Measurements from ENCODE around the gene ATP9A.

ATP9A gene

DNA sequence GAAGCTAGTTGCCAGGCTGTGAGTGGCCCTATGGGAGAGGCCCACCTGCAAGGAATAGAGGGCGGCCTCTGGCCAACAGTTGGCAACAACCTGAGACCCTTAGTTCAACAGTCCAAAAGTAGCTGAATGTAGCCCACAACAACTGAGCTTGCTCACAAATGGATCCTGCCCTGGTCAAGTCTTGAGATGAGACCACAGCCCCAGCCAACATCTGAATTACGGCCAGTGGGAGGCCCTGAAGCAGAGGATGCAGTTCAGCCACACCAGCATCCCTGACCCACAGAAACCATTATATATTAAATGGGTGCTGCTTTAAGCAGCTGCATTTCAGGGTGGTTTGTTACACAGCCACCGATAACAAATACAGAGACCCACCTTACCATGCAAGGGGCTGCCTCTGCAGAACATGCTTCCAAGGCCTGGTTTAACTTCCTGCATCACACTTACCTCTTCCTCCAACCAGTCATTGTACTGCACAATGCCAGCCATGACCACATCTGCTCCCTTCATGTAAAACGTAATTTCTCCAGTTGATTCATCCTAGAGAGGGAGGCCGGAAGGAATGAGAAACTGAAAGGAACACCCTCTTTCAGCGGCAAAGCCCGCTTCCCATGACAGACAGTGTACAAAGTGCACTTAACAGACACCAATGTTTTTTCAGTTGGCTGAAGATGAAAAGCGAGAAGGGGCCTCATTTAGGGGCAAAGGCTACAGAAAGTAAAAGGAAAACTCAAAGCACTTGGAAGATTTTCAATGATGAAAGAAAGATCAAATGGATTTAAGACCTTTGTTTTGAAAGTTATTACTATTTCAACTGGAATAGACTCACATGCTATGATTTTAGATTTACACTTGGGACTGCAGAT is 139.4 kb downstream of the ATP9A start:
- DNase-seq (ENCODE audit: low spot score): no peak

DNA sequence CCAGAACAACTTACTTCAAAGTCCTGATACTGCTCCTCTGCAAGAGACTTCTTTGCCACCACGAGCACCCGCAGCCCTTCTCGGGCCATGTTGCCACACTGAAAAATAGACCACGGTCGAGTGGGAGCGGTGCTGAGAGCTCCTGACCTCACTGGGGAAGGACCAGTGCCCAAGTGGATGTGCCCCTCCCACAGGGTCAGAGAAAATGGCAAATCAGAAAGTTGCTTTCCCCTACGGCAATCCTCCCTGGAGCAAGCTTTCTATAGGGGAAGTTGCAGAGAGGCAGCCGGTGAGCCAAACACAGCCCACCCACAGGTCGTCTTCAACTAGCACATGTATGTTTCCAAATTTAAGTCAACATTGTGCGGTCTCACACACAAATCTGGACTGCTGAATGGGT is 140.6 kb downstream of the ATP9A start:
- no peak for DNase-seq (ENCODE audit: low spot score)

DNA sequence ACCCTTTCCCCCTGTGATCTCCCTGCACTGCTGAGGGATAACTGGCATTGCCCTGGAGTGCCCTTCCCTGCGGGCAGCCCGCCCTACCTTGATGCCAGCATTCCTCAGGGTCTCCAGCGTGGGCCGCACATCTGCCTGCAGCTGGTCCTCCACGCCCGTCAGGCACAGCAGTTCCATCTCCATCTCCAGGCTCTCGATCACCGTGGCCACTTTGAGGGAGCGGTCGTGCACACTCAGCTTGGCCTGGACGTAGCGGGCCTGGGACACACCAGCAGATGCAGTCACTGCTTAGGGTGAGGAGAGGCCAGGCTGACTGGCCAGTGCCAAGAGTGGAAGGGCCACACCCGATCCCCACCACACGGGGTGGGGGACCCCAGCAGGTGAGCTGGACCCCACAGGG is 143.1 kb downstream of the ATP9A start:
- no peak for DNase-seq (ENCODE audit: low spot score)

DNA sequence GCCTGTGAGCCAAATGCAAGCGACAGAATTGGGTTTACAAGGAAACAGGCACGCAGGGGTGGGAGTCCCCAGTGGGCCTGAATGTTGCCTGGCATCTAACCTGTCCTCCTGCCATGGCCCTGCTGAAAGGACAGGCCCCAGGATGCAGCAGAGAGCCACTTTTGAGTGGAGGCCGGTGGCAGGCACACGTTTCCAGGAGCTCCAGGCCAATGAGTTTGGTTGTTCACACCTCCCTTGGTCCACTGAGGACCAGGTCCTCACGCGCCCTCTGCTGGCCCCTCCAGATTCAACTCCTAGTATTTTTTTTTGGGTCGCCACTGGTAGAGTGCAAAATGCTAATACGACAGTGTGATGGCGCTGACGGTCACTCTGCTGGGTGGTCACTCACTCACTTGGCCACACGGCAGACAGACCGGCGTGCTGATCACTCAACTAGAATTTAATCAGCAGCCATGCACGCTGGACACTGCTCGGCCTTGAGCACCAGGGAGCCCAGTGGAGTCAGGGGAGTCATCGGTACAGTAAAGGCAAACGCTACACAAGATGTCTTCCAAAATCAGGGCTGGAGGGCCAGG is 143.9 kb downstream of the ATP9A start:
- peak; percentile 75 for DNase-seq (ENCODE audit: low spot score)

DNA sequence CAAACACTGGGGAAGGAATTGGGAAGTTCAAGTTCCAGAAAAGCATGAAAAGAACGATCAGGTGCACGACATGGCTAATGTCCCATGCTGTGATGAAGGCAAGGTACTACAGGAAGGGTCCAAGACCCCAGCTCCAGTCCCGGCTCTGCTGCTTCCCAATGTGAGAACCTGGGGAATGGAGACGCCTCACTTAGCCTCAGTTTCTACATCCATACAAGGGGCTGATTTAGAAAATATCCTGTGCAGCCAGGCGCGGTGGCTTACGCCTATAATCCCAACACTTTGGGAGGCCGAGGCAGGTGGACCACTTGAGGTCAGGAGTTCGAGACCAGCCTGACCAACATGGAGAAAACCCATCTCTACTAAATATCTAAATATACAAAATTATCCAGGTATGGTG is 144.9 kb downstream of the ATP9A start:
- no peak for DNase-seq (ENCODE audit: low spot score)

DNA sequence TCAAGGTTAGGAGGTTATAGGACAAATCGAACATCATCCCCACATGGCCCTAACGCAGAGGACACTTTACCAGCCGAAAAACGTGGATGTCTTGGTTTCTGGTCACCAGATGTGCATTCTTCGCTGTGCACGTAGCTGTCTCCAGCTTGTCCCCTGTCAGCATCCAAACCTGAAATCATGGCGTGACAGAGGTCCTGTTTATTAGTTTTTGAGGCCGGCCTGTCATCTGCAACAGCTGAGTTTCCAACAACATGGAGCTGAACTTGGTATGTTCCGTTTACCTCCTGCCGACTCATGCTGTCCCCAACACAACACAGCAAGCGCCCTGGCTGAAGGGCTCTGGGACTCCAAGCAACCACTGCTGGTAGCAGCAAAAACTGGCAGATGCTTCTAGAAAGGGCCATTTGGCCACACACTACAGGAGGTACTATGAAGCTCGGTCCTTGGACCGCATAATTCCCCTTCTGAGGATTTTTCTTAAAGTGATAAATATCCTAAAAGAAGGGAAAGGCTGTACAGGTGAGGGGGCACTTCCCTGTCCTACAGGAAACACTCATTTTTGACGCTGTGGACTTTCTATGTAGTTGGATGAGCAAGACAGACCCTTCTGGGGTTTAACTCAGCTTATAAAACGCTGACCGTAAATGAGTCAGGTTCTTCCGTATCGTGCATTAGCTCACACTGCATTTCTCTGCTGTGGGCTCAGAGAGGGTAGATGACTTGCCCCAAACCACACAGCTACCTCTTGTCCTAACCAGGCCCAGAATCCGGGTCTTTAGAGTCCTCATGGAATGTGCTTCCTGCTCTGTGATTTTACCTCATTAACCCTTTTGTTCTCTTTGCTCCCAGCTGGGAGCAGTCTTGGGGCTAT is 146.0 kb downstream of the ATP9A start:
- DNase-seq (ENCODE audit: low spot score): no peak

DNA sequence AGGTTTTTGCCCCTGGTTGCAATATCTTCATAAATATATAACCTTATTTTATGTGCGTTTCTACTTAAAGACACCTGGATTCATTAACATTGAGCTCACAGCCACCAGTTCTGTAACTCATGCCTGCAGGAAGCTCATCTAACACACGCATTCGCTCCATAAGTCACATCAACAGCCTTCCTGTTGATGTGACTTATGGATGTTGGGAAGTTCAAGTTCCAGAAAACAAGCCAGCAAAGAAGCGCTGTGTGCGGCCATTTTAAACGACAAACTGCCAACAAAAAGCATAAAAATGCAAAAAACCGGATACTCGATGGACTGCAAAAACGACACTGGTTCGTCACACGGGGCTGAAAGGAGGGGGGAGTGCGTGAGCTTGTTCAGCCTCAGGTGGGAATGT is 147.8 kb downstream of the ATP9A start:
- no peak for DNase-seq (ENCODE audit: low spot score)

DNA sequence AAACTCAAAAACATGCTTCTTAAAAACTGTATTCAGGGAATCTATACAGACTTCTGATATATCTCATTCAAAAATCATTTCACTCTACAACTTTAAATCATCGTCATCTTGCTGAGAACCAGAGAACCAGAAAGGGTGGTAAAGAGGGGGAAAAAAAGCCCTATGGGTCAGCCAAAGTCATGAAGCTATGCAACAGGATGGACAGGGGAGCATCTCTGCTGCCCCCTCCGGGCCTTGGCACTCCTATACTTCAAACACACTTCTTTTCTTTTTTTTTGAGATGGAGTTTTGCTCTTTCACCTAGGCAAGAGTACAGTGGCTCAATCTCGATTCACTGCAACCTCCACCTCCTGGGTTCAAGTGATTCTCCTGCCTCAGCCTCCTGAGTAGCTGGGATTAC is 152.1 kb downstream of the ATP9A start:
- no peak for DNase-seq (ENCODE audit: low spot score)

DNA sequence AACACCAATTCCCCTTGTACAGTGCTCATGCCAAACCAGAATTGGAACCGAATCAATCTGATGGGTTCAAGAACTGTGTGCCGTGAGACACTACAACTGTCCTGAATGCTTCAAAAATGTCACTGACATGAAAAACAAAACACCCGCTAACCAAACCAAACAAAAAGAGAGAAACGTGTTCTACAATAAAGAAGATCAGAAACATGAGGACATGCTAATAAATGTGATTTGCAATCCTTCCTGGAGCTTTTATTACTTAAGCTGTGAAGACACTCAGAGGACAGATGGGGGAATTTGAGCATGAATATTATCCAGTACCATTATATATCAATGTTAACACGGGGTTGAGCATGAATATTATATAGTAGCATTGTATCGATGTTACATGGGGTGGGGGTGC is 153.5 kb downstream of the ATP9A start:
- DNase-seq (ENCODE audit: low spot score): no peak

DNA sequence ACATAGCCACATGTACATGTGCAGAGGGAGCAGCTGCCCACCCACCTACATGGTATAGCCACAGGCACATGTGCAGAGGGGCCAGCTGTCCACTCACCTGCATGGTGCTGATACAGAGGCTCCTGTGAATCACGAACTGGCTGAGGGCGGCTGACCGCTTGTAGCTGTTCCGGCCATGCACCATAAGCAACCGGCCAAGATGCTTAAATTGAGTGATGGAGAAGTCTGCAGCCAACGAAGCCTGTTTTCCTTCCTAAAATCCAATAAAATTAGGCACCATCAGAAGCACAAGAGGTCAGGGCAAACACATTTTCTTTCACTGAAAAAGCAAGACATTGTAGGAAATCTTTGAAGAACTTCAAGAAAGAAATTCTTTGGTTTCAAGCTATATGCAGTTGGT is 154.6 kb downstream of the ATP9A start:
- DNase-seq (ENCODE audit: low spot score): no peak

DNA sequence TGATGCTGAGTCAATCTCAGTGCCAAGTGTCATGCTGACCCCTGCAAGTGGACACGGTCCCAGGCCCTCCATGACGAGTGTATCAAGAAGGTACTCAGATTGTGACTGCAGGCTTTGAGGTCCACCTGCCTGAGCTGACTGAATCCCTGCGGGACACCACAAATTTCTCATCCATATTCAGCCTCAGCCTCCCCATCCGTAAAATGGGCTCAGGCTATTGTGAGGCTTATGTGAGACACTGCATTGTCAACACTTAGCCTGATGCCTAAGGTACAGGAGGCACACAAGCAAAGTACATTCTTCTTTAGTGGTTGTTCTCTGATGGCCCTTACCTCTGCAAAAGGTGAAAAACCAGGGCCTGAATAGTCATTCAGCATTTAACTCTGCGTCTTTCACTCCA is 155.3 kb downstream of the ATP9A start:
- no peak for DNase-seq (ENCODE audit: low spot score)

DNA sequence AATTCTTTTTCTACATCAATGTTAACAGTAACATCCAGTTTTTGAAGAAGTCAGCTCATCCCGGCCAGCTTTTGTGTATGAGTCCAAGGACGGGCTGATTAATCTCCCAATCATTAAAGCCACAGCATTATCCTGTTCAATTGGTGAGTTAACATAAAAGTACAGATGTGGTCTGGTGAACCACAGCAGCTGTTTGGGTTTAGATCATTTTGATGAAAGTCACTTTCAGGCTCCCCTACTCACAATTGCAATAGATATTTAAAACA is 156.6 kb downstream of the ATP9A start:
- DNase-seq (ENCODE audit: low spot score): no peak

DNA sequence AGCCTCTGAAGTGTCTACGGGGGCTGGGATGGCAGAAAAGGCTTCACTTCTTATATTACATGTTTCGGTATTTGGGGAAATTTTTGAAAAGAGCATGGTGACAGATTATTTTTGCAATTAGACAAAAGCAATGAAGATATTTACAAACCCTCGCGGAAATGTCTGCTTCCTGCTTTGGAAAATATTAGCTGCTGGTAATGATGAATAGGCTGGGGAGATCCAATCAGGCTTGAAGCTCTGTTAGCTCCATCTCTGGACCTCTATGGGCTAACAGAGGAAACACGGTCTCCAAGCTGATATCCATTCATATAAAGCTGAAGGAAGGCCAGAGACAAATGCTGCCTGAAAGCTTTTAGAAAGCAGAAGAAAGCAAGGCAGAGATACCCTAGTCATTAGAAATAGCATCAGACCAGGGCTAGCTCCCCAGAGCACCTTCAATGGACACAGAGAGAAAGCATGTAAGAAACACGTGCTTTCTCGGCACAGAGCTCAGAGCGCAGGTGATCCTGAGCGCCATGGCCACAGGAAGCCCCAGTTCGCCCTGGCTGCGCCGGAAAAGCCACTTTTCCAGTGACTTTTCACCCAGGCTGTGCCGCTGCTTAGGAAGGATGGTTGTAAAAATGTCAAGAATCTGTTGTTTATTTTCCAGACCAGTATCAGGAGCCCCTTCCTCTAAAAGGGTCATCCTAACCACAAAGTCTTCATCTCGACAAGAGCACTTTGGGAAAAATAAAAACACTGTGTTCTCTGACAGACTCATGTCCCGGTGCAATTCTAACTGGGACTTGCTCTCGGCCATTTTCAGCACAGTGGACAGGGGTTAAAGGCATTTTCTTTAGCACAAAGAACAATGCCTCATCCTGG is 157.2 kb downstream of the ATP9A start:
- no peak for DNase-seq (ENCODE audit: low spot score)

DNA sequence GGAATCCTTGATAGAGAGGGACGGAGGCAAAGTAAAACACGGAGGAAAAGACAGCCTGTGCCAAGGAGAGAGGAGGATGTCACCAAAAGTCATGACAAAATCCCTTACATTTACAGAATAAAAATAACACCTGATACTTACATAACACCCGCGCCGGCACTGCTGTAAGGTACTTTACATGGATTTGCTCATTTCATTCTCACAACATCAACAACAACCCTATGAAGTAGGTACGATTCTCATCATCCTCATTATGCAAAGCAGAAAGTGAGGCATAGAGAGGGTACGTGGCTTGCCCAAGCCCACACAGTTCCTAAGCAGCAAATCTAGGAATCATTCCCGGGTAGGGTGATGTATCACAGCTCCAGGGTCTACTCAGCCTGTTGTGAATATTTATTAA is 158.1 kb downstream of the ATP9A start:
- DNase-seq (ENCODE audit: low spot score): no peak

DNA sequence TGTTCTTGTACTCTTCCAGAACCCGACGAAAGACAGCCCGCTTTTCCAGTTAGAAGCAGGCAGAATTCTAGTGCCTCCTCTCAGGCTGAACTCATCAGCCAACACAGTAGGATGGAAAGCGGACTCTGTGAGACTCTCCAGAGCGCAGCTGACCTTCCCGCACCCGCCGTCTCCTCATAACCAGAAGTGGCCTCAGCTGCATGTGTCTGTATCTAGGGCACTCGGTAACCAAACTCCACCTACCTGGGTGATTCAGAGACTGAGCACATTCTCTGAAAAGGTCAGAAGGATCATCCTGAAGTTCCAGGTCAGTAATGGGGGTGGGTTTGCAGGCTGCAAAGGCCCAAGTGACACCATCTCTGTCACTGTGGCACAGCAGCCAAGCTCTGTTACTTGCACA is 158.9 kb downstream of the ATP9A start:
- no peak for DNase-seq (ENCODE audit: low spot score)

DNA sequence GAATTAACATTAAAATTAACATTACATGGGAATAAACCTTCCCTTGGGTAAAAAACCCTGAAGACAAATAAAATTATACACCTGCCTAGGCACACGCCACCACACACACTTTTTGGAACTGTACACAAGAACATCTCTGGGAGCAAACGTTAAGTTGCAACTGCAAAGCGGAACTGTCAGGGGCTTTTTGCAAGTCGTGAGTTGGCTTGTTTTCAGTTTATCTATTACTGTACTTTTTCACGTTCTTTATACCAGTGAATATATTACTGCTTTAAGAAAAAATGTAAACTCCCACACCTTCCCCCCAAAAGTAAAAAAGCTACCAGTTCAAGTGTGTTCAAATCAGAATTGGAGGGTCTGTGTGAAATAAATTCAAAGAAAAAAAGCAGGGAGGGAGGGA is 160.1 kb downstream of the ATP9A start:
- DNase-seq (ENCODE audit: low spot score): no peak

DNA sequence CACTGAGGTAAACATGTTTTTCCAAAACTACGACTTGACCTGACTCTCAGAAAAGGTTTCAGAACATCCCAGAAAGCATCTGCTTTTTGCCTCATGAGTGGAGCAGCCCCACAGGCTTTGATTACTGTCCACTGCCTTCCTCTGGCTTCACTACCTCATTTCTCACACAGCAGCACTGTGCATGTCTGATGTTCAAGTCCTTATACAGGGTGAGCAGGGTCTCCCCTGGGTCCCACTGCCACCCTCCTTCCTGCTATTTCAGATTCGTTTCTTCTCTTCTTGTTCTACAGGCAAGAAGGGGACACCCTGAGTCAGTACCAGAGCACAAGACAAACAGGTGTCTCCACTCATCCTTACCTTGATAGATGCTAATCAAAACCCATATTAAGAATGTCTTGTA is 161.0 kb downstream of the ATP9A start:
- no peak for DNase-seq (ENCODE audit: low spot score)

DNA sequence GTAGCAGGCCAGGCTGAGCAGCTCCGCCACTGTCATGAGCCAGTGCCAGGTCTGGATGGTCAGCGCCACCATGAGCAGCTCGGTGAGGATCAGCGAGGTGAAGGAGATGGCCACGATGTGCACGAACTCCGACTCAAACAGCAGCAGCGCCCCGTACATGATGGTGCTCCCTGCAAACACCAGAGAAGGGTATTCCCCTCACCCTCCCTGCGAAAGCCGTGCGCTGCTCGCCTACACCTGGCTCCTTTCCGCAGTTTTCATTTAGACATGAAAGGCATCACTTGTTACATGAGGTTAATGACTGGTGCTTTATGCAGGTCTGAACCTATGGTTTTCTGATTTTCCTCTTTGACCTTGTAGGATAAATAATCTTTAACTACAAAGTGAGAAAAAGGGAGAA is 163.3 kb downstream of the ATP9A start:
- DNase-seq (ENCODE audit: low spot score): no peak

DNA sequence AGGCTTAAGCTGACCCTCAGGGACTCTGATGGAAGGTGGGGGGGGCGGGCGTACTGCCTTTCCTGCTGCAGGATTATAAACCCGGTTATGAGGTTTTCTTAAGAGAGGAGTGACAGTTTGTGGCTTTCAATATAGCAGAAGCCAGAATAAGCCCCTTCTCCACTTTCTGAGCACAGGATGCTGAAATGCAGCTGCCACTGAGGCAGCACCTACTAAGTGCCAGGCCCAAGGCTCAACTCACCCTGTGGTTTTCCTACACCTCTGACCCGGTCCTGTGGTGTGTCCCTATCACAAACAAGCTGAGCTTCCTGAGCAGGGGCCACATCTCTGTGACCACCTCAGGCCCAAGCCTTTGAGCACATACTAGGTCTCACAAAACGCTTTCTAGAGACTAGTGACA is 166.1 kb downstream of the ATP9A start:
- no peak for DNase-seq (ENCODE audit: low spot score)

DNA sequence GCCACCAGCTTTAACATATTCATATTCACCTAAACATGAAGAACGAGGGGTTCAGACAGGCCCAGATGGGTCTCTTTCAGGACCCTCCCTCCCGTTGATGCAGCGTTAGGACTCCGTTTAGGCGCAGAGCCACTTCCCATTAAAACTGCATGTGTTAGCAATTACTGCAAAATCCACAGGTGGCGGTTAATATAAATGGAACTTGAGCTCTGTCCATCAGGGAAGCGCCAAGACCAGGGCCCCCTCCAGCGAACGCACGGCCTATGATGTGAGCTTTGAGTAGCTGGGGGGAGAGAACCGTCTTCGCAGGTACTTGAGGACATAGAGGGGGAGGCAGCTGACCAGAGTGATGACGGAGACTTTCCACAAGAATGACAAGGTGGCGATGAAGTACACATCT is 167.2 kb downstream of the ATP9A start:
- DNase-seq (ENCODE audit: low spot score): no peak

DNA sequence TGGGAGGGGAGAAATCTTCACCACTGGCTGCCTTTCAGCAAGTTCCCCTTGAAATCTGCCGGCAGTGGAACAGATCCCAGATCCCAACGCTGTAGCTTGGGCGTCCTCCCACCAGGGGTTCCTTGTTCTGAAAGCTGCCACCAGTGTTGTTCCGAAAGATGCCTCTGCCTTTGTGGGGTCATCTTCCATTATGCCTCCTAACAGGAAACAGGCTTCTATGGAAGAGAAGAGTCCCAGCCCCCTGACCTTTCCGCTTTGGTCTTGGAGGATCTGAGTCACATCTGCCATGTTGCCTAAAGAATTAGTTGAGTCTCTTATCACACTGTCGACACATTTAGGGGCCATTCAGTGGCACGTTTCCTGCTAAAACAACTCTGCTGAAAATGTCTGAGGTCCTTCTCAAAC is 168.2 kb downstream of the ATP9A start:
- no peak for DNase-seq (ENCODE audit: low spot score)

DNA sequence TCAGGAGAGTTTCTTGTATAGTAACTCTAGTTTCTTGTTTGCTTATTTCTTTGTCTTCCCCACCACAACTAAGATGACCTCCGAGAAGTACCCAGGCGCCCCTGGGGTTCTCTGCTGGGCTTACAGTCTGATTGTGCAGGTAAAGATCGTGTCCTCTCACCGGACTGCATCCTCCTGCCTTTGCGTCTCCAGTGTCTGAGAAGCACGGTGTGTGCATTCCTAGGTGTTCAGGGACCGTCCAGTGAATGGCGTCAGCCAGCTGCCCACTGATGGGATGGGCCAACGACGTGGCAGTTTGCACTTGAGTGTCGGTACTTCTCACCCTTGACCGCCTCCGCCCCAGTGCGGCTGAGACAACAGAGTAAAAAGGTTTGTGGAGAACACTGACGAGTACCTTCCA is 169.6 kb downstream of the ATP9A start:
- no peak for DNase-seq (ENCODE audit: low spot score)

Data from D341Med (cell line).